Measurements from ENCODE around the gene ZGRF1. TPM values are rescaled to one million over a fixed set of nuclear protein-coding genes. Genes with fewer than 3 reads are reported as not detected.
"Not testable (repeated sequence)": the region's sequence is repeated elsewhere in the genome, so short reads cannot be mapped to it uniquely, and the experiment has no call there.

ZGRF1 gene
- total and polyA plus RNA-seq, 3 donors from 2014 or later, result 6.4 to 25.7 (median 16.9) TPM

- H3K9me3 ChIP-seq, result no peaks in the 10 kb centered on the region
- DNase-seq, result no peak
- TF ChIP-seq POLR2A (IDR thresholded peaks at IDR 0.05) (no peak), CTCF (IDR thresholded peaks at IDR 0.05) (no peak)
- H3K4me3 ChIP-seq, result no peak overlapping the region
- WGBS, 2 donors, result 68 to 80% methylated on average over 5 of the region's 5 CpGs
- H3K27me3 ChIP-seq, result no peaks in the 10 kb centered on the region
- no peaks in the 10 kb centered on the region for H3K36me3 ChIP-seq (ENCODE audit: low read depth, missing control alignments)
- peaks cover 2% of the 10 kb centered on the region for H3K4me1 ChIP-seq
- intact Hi-C loops (cut with DNase I; ENCODE audit: low total_unique reads), result no loop called here
- H3K27ac ChIP-seq, result no peak overlapping the region
Measured at GRCh38 chr4:112502871-112503270, 133.8 kb downstream of the ZGRF1 start.

- Histone ChIP-seq H3K36me3 (ENCODE audit: low read depth, missing control alignments) (no peaks in the 10 kb centered on the region), H3K4me3 (no peak overlapping the region), H3K9me3 (no peaks in the 10 kb centered on the region), H3K4me1 (no peaks in the 10 kb centered on the region), H3K27me3 (no peaks in the 10 kb centered on the region), H3K27ac (no peak overlapping the region)
- intact Hi-C loops (cut with DNase I; ENCODE audit: low total_unique reads), result no loop called here
- no peak for DNase-seq
- TF ChIP-seq CTCF (IDR thresholded peaks at IDR 0.05), result no peak
- no peak for TF ChIP-seq POLR2A (IDR thresholded peaks at IDR 0.05)
- WGBS, 2 donors, result 81 to 90% methylated on average over 7 of the region's 7 CpGs
Measured at GRCh38 chr4:112492321-112492720, 144.4 kb downstream of the ZGRF1 start.

- H3K27ac ChIP-seq; H3K36me3 ChIP-seq (ENCODE audit: low read depth, missing control alignments): not testable (repeated sequence)
- 87 to 88% methylated on average over 3 of the region's 3 CpGs for WGBS, 2 donors
Measured at GRCh38 chr4:112490808-112491207, 145.9 kb downstream of the ZGRF1 start.

More at GRCh38 chr4:112490808-112491207, 145.9 kb downstream of the ZGRF1 start:
- H3K27me3 ChIP-seq; H3K4me3 ChIP-seq; H3K9me3 ChIP-seq; DNase-seq; H3K4me1 ChIP-seq; intact Hi-C loops (cut with DNase I; ENCODE audit: low total_unique reads): not testable (repeated sequence)

MicroRNA genes within 50 kb of the gene (microRNA counts, 767-probe panel; counts per million panel counts)
- microRNA hsa-miR-302a-3p, result 0 to 152 counts per million in 2 donors
- 0 to 152 counts per million in 2 donors for microRNA hsa-miR-302b-3p
- 0 to 152 counts per million in 2 donors for microRNA hsa-miR-302c-3p
- 6,102 to 6,243 counts per million in 2 donors for microRNA hsa-miR-302d-3p
- 0 to 152 counts per million in 2 donors for microRNA hsa-miR-367-3p

Small RNA genes within 50 kb of the gene (microRNA-seq; reads per million reads assigned to microRNA genes)
- gene MIR302A (ENCODE audit: borderline number of aligned reads in 2 of 2, borderline replicate concordance in 1 of 2), result 1.4 to 11.8 reads per million in 2 donors
- gene MIR302B (ENCODE audit: borderline number of aligned reads in 2 of 2, borderline replicate concordance in 1 of 2), result 9.0 to 16.7 reads per million in 2 donors
- gene MIR302C (ENCODE audit: borderline number of aligned reads in 2 of 2, borderline replicate concordance in 1 of 2), result 0.70 to 1.4 reads per million in 2 donors
- gene MIR302D (ENCODE audit: borderline number of aligned reads in 2 of 2, borderline replicate concordance in 1 of 2), result 2.8 to 11.1 reads per million in 2 donors
- gene MIR367 (ENCODE audit: borderline number of aligned reads in 2 of 2, borderline replicate concordance in 1 of 2), result 0 reads per million in 2 donors

Small RNA genes within 50 kb of the gene (small RNA-seq; reads per million reads assigned to genes)
- 0 reads per million in 2 donors for gene MIR302A
- gene MIR302C, result 0 reads per million in 2 donors
- 0 reads per million in 2 donors for gene MIR302D
- 0 reads per million in 2 donors for gene MIR367

Other genes with a start within 250 kb of the ZGRF1 start
- gene NEUROG2, start 120.7 kb downstream of the ZGRF1 start, total RNA-seq, result 1 to 10 TPM in 1 of 2 donors, under 1 TPM in 1; 0.62 to 3.8 TPM
- gene NEUROG2, start 120.7 kb downstream of the ZGRF1 start, polyA plus RNA-seq (ENCODE audit: insufficient read depth, low read depth, low replicate concordance), result 4.1 TPM
- gene LARP7, start 234 bp upstream of the ZGRF1 start, total RNA-seq, result 10 to 100 TPM; 40.6 to 41.7 TPM
- 15.6 TPM for gene LARP7, start 234 bp upstream of the ZGRF1 start, polyA plus RNA-seq (ENCODE audit: insufficient read depth, low read depth, low replicate concordance)